IMR-90 (cell line): ENCODE results near the gene GKAP1. TPM values are rescaled to one million over a fixed set of nuclear protein-coding genes. Genes with fewer than 3 reads are reported as not detected.
"Not testable (repeated sequence)": the region's sequence is repeated elsewhere in the genome, so short reads cannot be mapped to it uniquely, and the experiment has no call there.

Experiments used
- ATAC-seq: fragments of 200-7000 bp; cut with Tn5 transposase; 2 replicates; pipeline ENCODE4 v1.9.1; 2020; ENCODE audit warnings: low read depth, mild to moderate bottlenecking, moderate library complexity
- BruUV-seq: library from RNA; stranded (reverse); fragments of 400-500 nt; replicated peaks from 2 replicates; lab custom pipeline; 2021; lab: Mats Ljungman, UMichigan
- CTCF ChIA-PET: fragments of 300-600 bp; formaldehyde crosslinking; extraction: SDS; loops from one replicate; lab custom pipeline; 2021; ENCODE audit warnings: antibody characterized with exemption; lab: Yijun Ruan, JAX
- POLR2A ChIA-PET: fragments of 300-600 bp; sonication (Branson Sonifier 250); formaldehyde crosslinking; loops from one replicate; lab custom pipeline; 2022; ENCODE audit warnings: antibody characterized with exemption; ENCODE audit not compliant: unreplicated experiment; lab: Charles Lee
- DNase-seq: peaks from one replicate; pipeline ENCODE4 v3.0.0; 2013
- H2AFZ ChIP-seq: replicated peaks from 2 replicates; pipeline ENCODE3; 2013; ENCODE audit warnings: low read length, mild to moderate bottlenecking; ENCODE audit not compliant: poor library complexity
- H2AK5ac ChIP-seq: 2 replicates; pipeline ENCODE4 v1.6.1; 2013; ENCODE audit warnings: low read depth, low read length, inconsistent platforms
- H2AK9ac ChIP-seq: replicated peaks from 2 replicates; pipeline ENCODE3; 2013; ENCODE audit warnings: mild to moderate bottlenecking, low read depth, low read length, moderate library complexity; ENCODE audit not compliant: poor library complexity
- H2BK120ac ChIP-seq: 2 replicates; pipeline ENCODE4 v1.6.1; 2013; ENCODE audit warnings: low read depth, low read length, inconsistent platforms
- H2BK15ac ChIP-seq: 3 replicates; pipeline ENCODE4 v1.6.1; 2013; ENCODE audit warnings: low read depth, low read length, inconsistent platforms
- H2BK20ac ChIP-seq: 2 replicates; pipeline ENCODE4 v1.6.1; 2013; ENCODE audit warnings: low read depth, mild to moderate bottlenecking, inconsistent platforms, low read length, moderate library complexity
- H2BK5ac ChIP-seq: 2 replicates; pipeline ENCODE4 v1.6.1; 2013; ENCODE audit warnings: mild to moderate bottlenecking, low read depth, low read length, inconsistent platforms; ENCODE audit not compliant: poor library complexity, severe bottlenecking
- H3K14ac ChIP-seq: replicated peaks from 2 replicates; pipeline ENCODE4 v1.6.1; 2013; ENCODE audit warnings: low read depth, low read length, inconsistent platforms
- H3K18ac ChIP-seq: 2 replicates; pipeline ENCODE4 v1.6.1; 2013; ENCODE audit warnings: low read depth, low read length, control low read depth
- H3K23ac ChIP-seq: 2 replicates; pipeline ENCODE4 v1.6.1; 2013; ENCODE audit warnings: low read depth, low read length, inconsistent platforms
- H3K27ac ChIP-seq: 2 replicates; pipeline ENCODE4 v1.5.1; 2013; ENCODE audit warnings: mild to moderate bottlenecking, control low read depth, low read length; ENCODE audit not compliant: insufficient read depth
- H3K27me3 ChIP-seq: 2 replicates; pipeline ENCODE4 v1.6.1; 2013; ENCODE audit warnings: low read length; ENCODE audit not compliant: control insufficient read depth, insufficient read depth
- H3K36me3 ChIP-seq: 2 replicates; pipeline ENCODE4 v1.6.1; 2013; ENCODE audit warnings: low read length, mixed read lengths; ENCODE audit not compliant: control insufficient read depth, insufficient read depth
- H3K4ac ChIP-seq: 2 replicates; pipeline ENCODE4 v1.6.1; 2013; ENCODE audit warnings: low read depth, low read length, inconsistent platforms
- H3K4me1 ChIP-seq: 2 replicates; pipeline ENCODE4 v1.6.1; 2013; ENCODE audit warnings: low read length, mixed read lengths; ENCODE audit not compliant: control insufficient read depth, insufficient read depth
- H3K4me2 ChIP-seq: 2 replicates; pipeline ENCODE4 v1.6.1; 2013; ENCODE audit warnings: low read depth, mild to moderate bottlenecking, control low read depth, low read length, moderate library complexity
- H3K4me3 ChIP-seq: 2 replicates; pipeline ENCODE4 v1.5.1; 2013; ENCODE audit warnings: low read depth, mild to moderate bottlenecking, control low read depth, low read length, moderate library complexity; ENCODE audit not compliant: insufficient read depth
- H3K56ac ChIP-seq: 2 replicates; pipeline ENCODE4 v1.6.1; 2013; ENCODE audit warnings: low read length, inconsistent platforms; ENCODE audit not compliant: insufficient read depth; ENCODE audit errors: extremely low read depth
- H3K79me1 ChIP-seq, 2 experiments: 2 replicates each; pipeline ENCODE4 v1.6.1; 2013; ENCODE audit warnings: low read length in 2 of 2, inconsistent platforms in 1 of 2, low read depth in 1 of 2
- H3K9ac ChIP-seq: 2 replicates; pipeline ENCODE4 v1.6.1; 2013; ENCODE audit warnings: low read depth, low read length, control low read depth
- H3K9me1 ChIP-seq: 2 replicates; pipeline ENCODE4 v1.6.1; 2013; ENCODE audit warnings: low read length, inconsistent platforms; ENCODE audit not compliant: insufficient read depth
- H3K9me3 ChIP-seq: 2 replicates; pipeline ENCODE4 v1.6.1; 2013; ENCODE audit warnings: low read length; ENCODE audit not compliant: control insufficient read depth, insufficient read depth
- H4K20me1 ChIP-seq: 2 replicates; pipeline ENCODE4 v1.6.1; 2013; ENCODE audit warnings: low read length, inconsistent platforms; ENCODE audit not compliant: insufficient read depth
- H4K5ac ChIP-seq: 2 replicates; pipeline ENCODE4 v1.6.1; 2013; ENCODE audit warnings: mild to moderate bottlenecking, low read depth, low read length, control low read depth
- H4K8ac ChIP-seq, 2 experiments: 2 replicates each; pipeline ENCODE4 v1.6.1; 2013; ENCODE audit warnings: low read depth in 2 of 2, low read length in 2 of 2, control low read depth in 1 of 2, inconsistent platforms in 1 of 2
- H4K91ac ChIP-seq: 2 replicates; pipeline ENCODE4 v1.6.1; 2013; ENCODE audit warnings: low read depth, low read length, inconsistent platforms; ENCODE audit not compliant: insufficient read depth
- FOS ChIP-seq: fragments of 150-350 bp; IDR thresholded peaks from 2 replicates; pipeline ENCODE4 v1.6.1; 2016; ENCODE audit warnings: low read depth, low read length
- WGBS, 2 experiments: methylation state at CpG; one replicate each; pipeline versions ENCODE4 v1.1.5 to v1.1.7; 2013; ENCODE audit warnings: missing lambda C conversion rate in 2 of 2; ENCODE audit not compliant: insufficient read length in 1 of 2; ENCODE audit errors: extremely low coverage in 2 of 2; 5-methylcytosine and 5-hydroxymethylcytosine counted together
- dilution Hi-C: fragments of 300-500 bp; cut with HindIII; formaldehyde crosslinking; loops from one replicate; pipeline ENCODE4 v1.14.3; 2018; ENCODE audit warnings: low sequenced_read_pairs; ENCODE audit not compliant: unreplicated experiment
- in situ Hi-C: fragments of 300-500 bp; cut with MboI; formaldehyde crosslinking; loops from 3 replicates; pipeline ENCODE4 v1.14.3; 2019; ENCODE audit warnings: low sequenced_read_pairs, inconsistent platforms, mixed read lengths
- intact Hi-C: fragments of 100-400 bp; cut with micrococcal nuclease; formaldehyde crosslinking; loops from 2 replicates; pipeline ENCODE4 v1.10.0; 2022
- polyA plus RNA-seq, 3 experiments: library from polyadenylated mRNA; depleted of rRNA; stranded (reverse); fragments of >200 nt; gene quantifications; 2 replicates each; pipeline ENCODE4 v1.2.3, GENCODE V29; 2012; ENCODE audit warnings: low replicate concordance in 1 of 3
- total RNA-seq: library from RNA; depleted of rRNA; stranded (reverse); fragments of >200 nt; gene quantifications from 2 replicates; pipeline ENCODE4 v1.2.3, GENCODE V29; 2012

Gene GKAP1
- total and polyA plus RNA-seq, 2 of the 4 experiments (the other 2 are of a cell fraction), result 0.18 to 1.4 TPM

DNA sequence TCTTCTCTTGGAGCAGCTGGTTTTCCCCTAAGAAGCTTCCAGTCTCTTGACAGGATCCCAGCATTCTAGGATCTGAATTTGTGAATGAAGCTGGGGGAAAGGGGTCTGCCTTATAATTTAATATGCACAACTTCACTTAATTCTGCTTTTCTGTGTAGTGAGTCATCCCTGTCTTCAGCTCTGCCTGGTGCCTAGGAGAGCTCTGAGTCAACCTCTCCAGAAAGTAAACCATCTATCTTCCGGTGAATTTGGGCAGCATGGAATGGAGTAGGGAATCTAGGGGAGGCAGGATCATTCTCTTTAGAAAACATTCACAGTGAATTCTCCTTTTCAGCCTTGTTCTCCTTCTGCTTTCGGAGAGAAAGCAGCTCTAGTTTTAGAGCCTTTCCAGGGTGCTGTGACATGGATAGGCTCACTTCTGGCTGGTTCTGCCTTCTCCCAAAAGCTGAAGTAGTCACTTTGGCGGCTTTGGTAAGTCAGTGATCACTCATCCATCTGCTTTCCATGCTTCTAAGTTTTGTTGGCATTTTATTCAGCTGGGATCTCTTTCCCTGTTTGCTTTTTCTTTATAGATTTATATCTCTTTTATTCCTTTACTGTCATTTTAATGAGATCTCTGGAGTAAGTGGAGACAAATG, 7.5 kb upstream of the GKAP1 start:
- CTCF ChIA-PET, H2AK5ac ChIP-seq, H4K20me1 ChIP-seq, H2BK15ac ChIP-seq, POLR2A ChIA-PET, H4K91ac ChIP-seq, H3K9me1 ChIP-seq, H3K36me3 ChIP-seq, H2BK120ac ChIP-seq, H3K27me3 ChIP-seq, H3K9me3 ChIP-seq, H3K4me3 ChIP-seq, H4K8ac ChIP-seq, H2BK20ac ChIP-seq, H3K79me1 ChIP-seq, H3K27ac ChIP-seq, H2BK5ac ChIP-seq, H3K9ac ChIP-seq, intact Hi-C loops, H2AK9ac ChIP-seq, dilution Hi-C loops, H4K5ac ChIP-seq, H3K4me1 ChIP-seq, H3K18ac ChIP-seq, BruUV-seq, H3K56ac ChIP-seq, in situ Hi-C loops: not testable (repeated sequence)
- peak overlapping the region; percentile 79 for H2AFZ ChIP-seq
- H3K4me2 ChIP-seq, result peak overlapping the region; percentile 52; the same call in 1 of the 2 replicates
- peak; percentile 56; the same call in 1 of the 2 replicates for TF ChIP-seq FOS
- no CpG with 5 or more reads among the region's 3 CpGs for WGBS, 2 experiments
- H3K23ac ChIP-seq, result peak overlapping the region; percentile 11; the same call in 1 of the 2 replicates
- DNase-seq (peak; percentile 73), ATAC-seq (peak; percentile 98)
- 0 out of 2 replicates have a peak overlapping the region, but pooled peaks have one; percentile 58 for H3K14ac ChIP-seq
- 0 out of 2 replicates have a peak overlapping the region, but pooled peaks have one; percentile 19 for H3K4ac ChIP-seq

- intact Hi-C loops, result loop anchor here (5.0 kb wide), 2 partner anchors 110 to 150 kb away; partner anchors contain the start of gene UBQLN1
- CTCF ChIA-PET, H4K20me1 ChIP-seq, BruUV-seq, H3K27ac ChIP-seq, H2AK9ac ChIP-seq, DNase-seq, H4K8ac ChIP-seq, H3K14ac ChIP-seq, H3K9me3 ChIP-seq, H3K18ac ChIP-seq, H2BK5ac ChIP-seq, H3K9ac ChIP-seq, H3K27me3 ChIP-seq, H2AK5ac ChIP-seq, H2BK15ac ChIP-seq, in situ Hi-C loops, H3K9me1 ChIP-seq, H3K36me3 ChIP-seq, H3K4me1 ChIP-seq, H3K23ac ChIP-seq, POLR2A ChIA-PET, H2BK120ac ChIP-seq, H2BK20ac ChIP-seq, H3K56ac ChIP-seq, dilution Hi-C loops, H4K91ac ChIP-seq, H4K5ac ChIP-seq, H3K79me1 ChIP-seq, ATAC-seq, H3K4ac ChIP-seq: not testable (repeated sequence)
- WGBS, 2 experiments, result 0% methylated on average over 10 of the region's 38 CpGs; no CpG with 5 or more reads in 1 of the 2 experiments
- Histone ChIP-seq H3K4me2 (peak overlapping the region; percentile 96), H2AFZ (peak overlapping the region; percentile 81), H3K4me3 (peak overlapping the region; percentile 73)
Observed at GRCh38 chr9:83817011-83817355, 586 bp downstream of the GKAP1 start.
